Measurements from ENCODE around the gene APOLD1.
"Not testable (repeated sequence)": the region's sequence is repeated elsewhere in the genome, so short reads cannot be mapped to it uniquely, and the experiment has no call there.

APOLD1 gene

GRCh38 chr12:12836571-12836970, 51.1 kb downstream of the APOLD1 start:
- H3K9me3 ChIP-seq = no peaks in the 10 kb centered on the region
- H4K20me1 ChIP-seq = no peaks in the 10 kb centered on the region
- peaks cover 39% of the 10 kb centered on the region for H3K36me3 ChIP-seq
- H3K27ac ChIP-seq = no peak overlapping the region
- peaks cover 28% of the 10 kb centered on the region for H3K4me1 ChIP-seq
- TF ChIP-seq Cebpa-rat (IDR thresholded peaks at IDR 0.05) = no peak
- H3K4me2 ChIP-seq = no peak overlapping the region
- H3K27me3 ChIP-seq = no peaks in the 10 kb centered on the region
- no peak overlapping the region for H3K9ac ChIP-seq
- no peak overlapping the region for H3K4me3 ChIP-seq

GRCh38 chr12:12837025-12837812, 51.8 kb downstream of the APOLD1 start:
- H3K27ac ChIP-seq = no peak overlapping the region
- peaks cover 28% of the 10 kb centered on the region for H3K4me1 ChIP-seq

GRCh38 chr12:12837813-12838153, 52.3 kb downstream of the APOLD1 start:
- Histone ChIP-seq H3K4me3 (no peak overlapping the region), H3K4me2 (no peak overlapping the region), H3K9ac (no peak overlapping the region), H3K36me3 (peaks cover 29% of the 10 kb centered on the region), H3K9me3 (no peaks in the 10 kb centered on the region), H3K27me3 (no peaks in the 10 kb centered on the region), H3K27ac (no peak overlapping the region), H4K20me1 (no peaks in the 10 kb centered on the region), H3K4me1 (peaks cover 26% of the 10 kb centered on the region)
- TF ChIP-seq Cebpa-rat (IDR thresholded peaks at IDR 0.05) = no peak

More at GRCh38 chr12:12837025-12837812, 51.8 kb downstream of the APOLD1 start:
- Histone ChIP-seq H3K9me3 (no peaks in the 10 kb centered on the region), H3K36me3 (peaks cover 33% of the 10 kb centered on the region), H3K4me2 (no peak overlapping the region), H4K20me1 (no peaks in the 10 kb centered on the region), H3K27me3 (no peaks in the 10 kb centered on the region), H3K9ac (no peak overlapping the region), H3K4me3 (no peak overlapping the region)
- TF ChIP-seq Cebpa-rat (IDR thresholded peaks at IDR 0.05) = no peak

GRCh38 chr12:12839003-12839395, 53.5 kb downstream of the APOLD1 start:
- Histone ChIP-seq H3K27ac (no peak overlapping the region), H3K4me2 (no peak overlapping the region)

GRCh38 chr12:12839439-12839838, 54.0 kb downstream of the APOLD1 start:
- H3K9me3 ChIP-seq, H4K20me1 ChIP-seq, H3K27me3 ChIP-seq, H3K4me2 ChIP-seq, H3K27ac ChIP-seq, H3K9ac ChIP-seq, H3K4me3 ChIP-seq: not testable (repeated sequence)
- H3K4me1 ChIP-seq = peaks cover 10% of the 10 kb centered on the region
- H3K36me3 ChIP-seq = peaks cover 20% of the 10 kb centered on the region

More at GRCh38 chr12:12839003-12839395, 53.5 kb downstream of the APOLD1 start:
- peaks cover 14% of the 10 kb centered on the region for H3K4me1 ChIP-seq
- no peaks in the 10 kb centered on the region for H3K27me3 ChIP-seq
- no peaks in the 10 kb centered on the region for H4K20me1 ChIP-seq
- H3K4me3 ChIP-seq = no peak overlapping the region
- peaks cover 20% of the 10 kb centered on the region for H3K36me3 ChIP-seq
- H3K9ac ChIP-seq = no peak overlapping the region
- no peak for TF ChIP-seq Cebpa-rat (IDR thresholded peaks at IDR 0.05)
- no peaks in the 10 kb centered on the region for H3K9me3 ChIP-seq

- Histone ChIP-seq H3K4me2 (no peak overlapping the region), H3K36me3 (peaks cover 20% of the 10 kb centered on the region), H3K9me3 (no peaks in the 10 kb centered on the region), H3K27me3 (no peaks in the 10 kb centered on the region), H4K20me1 (no peaks in the 10 kb centered on the region), H3K4me1 (peaks cover 4% of the 10 kb centered on the region; the same call in 1 of the 2 replicates), H3K27ac (no peak overlapping the region), H3K4me3 (no peak overlapping the region), H3K9ac (no peak overlapping the region)
- no peak for TF ChIP-seq Cebpa-rat (IDR thresholded peaks at IDR 0.05)
These were observed 54.6 kb downstream of the APOLD1 start for GRCh38 chr12:12839873-12840579.

- Histone ChIP-seq H3K36me3 (peaks cover 20% of the 10 kb centered on the region), H3K9ac (no peak overlapping the region), H3K4me1 (no peaks in the 10 kb centered on the region), H4K20me1 (no peaks in the 10 kb centered on the region), H3K27ac (no peak overlapping the region), H3K4me2 (no peak overlapping the region), H3K4me3 (no peak overlapping the region), H3K9me3 (no peaks in the 10 kb centered on the region), H3K27me3 (no peaks in the 10 kb centered on the region)
- TF ChIP-seq Cebpa-rat (IDR thresholded peaks at IDR 0.05) = no peak
These were observed 55.1 kb downstream of the APOLD1 start for GRCh38 chr12:12840580-12840899.
